GM19035 (cell line): ENCODE measurements around the gene XPNPEP1.
A peak's percentile ranks its signal among the peaks of the same experiment; 100 is the strongest.

Experiments used
- ATAC-seq: cut with Tn5 transposase; IDR thresholded peaks from one replicate; pipeline ENCODE4 v1.9.1; 2021; ENCODE audit not compliant: unreplicated experiment

XPNPEP1 gene

GRCh38 chr10:109922976-109923921 is at the start of gene XPNPEP1:
XPNPEP1 (minus strand) TSS chr10:109923511; CDS start chr10:109923433, 78 bp downstream.
- ATAC-seq: peak; percentile 95

GRCh38 chr10:109972372-109973001 is 49.2 kb upstream of the XPNPEP1 start:
- ATAC-seq: no peak

- no peak for ATAC-seq
Observed at GRCh38 chr10:109971634-109972033, 48.3 kb upstream of the XPNPEP1 start.

- ATAC-seq: no peak
Observed at GRCh38 chr10:109969760-109970346, 46.5 kb upstream of the XPNPEP1 start.

- no peak for ATAC-seq
Observed at GRCh38 chr10:109968953-109969759, 45.8 kb upstream of the XPNPEP1 start.

GRCh38 chr10:109967739-109968088 is 44.4 kb upstream of the XPNPEP1 start:
- ATAC-seq: no peak

- no peak for ATAC-seq
Observed at GRCh38 chr10:109966961-109967738, 43.8 kb upstream of the XPNPEP1 start.

GRCh38 chr10:109964318-109964717 is 41.0 kb upstream of the XPNPEP1 start:
- no peak for ATAC-seq

- no peak for ATAC-seq
Observed at GRCh38 chr10:109963439-109963838, 40.1 kb upstream of the XPNPEP1 start.

- no peak for ATAC-seq
Observed at GRCh38 chr10:109962247-109962646, 38.9 kb upstream of the XPNPEP1 start.

- ATAC-seq: no peak
Observed at GRCh38 chr10:109961174-109962001, 38.1 kb upstream of the XPNPEP1 start.

GRCh38 chr10:109960682-109961081 is 37.4 kb upstream of the XPNPEP1 start:
- ATAC-seq: no peak

GRCh38 chr10:109959259-109960145 is 36.2 kb upstream of the XPNPEP1 start:
- ATAC-seq: no peak

- ATAC-seq: no peak
Observed at GRCh38 chr10:109958059-109958458, 34.7 kb upstream of the XPNPEP1 start.

GRCh38 chr10:109957092-109957797 is 33.9 kb upstream of the XPNPEP1 start:
- ATAC-seq: peak; percentile 93

- ATAC-seq: peak; percentile 70
Observed at GRCh38 chr10:109956454-109957091, 33.3 kb upstream of the XPNPEP1 start.

- ATAC-seq: no peak
Observed at GRCh38 chr10:109953766-109954165, 30.5 kb upstream of the XPNPEP1 start.
